GM19099 (cell line): Measurements from ENCODE around the gene MECP2.

Experiments
- POLR2A ChIP-seq: IDR thresholded peaks from 3 replicates; pipeline ENCODE4 v1.6.1; 2011; ENCODE audit warnings: low read depth; ENCODE audit not compliant: insufficient read length; ENCODE audit errors: extremely low read depth

The MECP2 gene

GRCh38 chrX:153991013-153991580 lies 106.4 kb downstream of the MECP2 start:
- TF ChIP-seq POLR2A: no peak

GRCh38 chrX:153989973-153990655 lies 107.4 kb downstream of the MECP2 start:
- no peak for TF ChIP-seq POLR2A

- TF ChIP-seq POLR2A: no peak
Observed at GRCh38 chrX:153988493-153988892, 109.0 kb downstream of the MECP2 start.

- TF ChIP-seq POLR2A: peak; percentile 37
Observed at GRCh38 chrX:153984351-153985178, 113.0 kb downstream of the MECP2 start.

- TF ChIP-seq POLR2A: no peak
Observed at GRCh38 chrX:153983321-153983801, 114.2 kb downstream of the MECP2 start.

GRCh38 chrX:153981771-153982533 lies 115.6 kb downstream of the MECP2 start:
- no peak for TF ChIP-seq POLR2A

GRCh38 chrX:153981231-153981630 lies 116.3 kb downstream of the MECP2 start:
- no peak for TF ChIP-seq POLR2A

GRCh38 chrX:153974726-153975286 lies 122.7 kb downstream of the MECP2 start:
- no peak for TF ChIP-seq POLR2A

GRCh38 chrX:153974003-153974725 lies 123.4 kb downstream of the MECP2 start:
- no peak for TF ChIP-seq POLR2A

GRCh38 chrX:153973127-153974002 lies 124.2 kb downstream of the MECP2 start:
- TF ChIP-seq POLR2A: no peak

- TF ChIP-seq POLR2A: peak; percentile 67
Observed at GRCh38 chrX:153972368-153973126, 125.0 kb downstream of the MECP2 start, which contains the start of gene TMEM187. Gene TMEM187 (plus strand): TSS chrX:153972754. CDS start chrX:153982063, 9,309 bp downstream.
